ENCODE results near the gene MAP3K20.

DNA sequence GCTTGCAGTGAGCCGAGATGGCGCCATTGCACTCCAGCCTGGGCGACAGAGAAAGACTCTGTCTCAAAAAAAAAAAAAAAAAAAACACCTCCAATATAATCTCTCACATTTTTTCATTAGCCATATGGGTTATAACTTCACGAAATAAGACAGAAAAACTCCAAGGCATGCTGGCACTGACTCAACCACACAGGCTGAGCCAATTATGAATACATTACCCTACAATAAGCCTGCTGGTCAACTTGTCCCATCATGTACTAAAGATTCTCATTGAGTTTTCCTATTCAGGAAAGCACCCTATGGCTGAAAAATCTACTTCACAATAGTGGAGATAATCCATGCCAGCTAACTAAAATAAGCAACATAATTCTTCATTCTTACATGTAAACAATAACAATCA, 12.8 kb upstream of the MAP3K20 start:
- TF ChIP-seq, protein P1, sequence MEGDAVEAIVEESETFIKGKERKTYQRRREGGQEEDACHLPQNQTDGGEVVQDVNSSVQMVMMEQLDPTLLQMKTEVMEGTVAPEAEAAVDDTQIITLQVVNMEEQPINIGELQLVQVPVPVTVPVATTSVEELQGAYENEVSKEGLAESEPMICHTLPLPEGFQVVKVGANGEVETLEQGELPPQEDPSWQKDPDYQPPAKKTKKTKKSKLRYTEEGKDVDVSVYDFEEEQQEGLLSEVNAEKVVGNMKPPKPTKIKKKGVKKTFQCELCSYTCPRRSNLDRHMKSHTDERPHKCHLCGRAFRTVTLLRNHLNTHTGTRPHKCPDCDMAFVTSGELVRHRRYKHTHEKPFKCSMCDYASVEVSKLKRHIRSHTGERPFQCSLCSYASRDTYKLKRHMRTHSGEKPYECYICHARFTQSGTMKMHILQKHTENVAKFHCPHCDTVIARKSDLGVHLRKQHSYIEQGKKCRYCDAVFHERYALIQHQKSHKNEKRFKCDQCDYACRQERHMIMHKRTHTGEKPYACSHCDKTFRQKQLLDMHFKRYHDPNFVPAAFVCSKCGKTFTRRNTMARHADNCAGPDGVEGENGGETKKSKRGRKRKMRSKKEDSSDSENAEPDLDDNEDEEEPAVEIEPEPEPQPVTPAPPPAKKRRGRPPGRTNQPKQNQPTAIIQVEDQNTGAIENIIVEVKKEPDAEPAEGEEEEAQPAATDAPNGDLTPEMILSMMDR (IDR thresholded peaks at IDR 0.05), result no peak
- TF ChIP-seq POLR2A (IDR thresholded peaks at IDR 0.05), result no peak
- no peak for TF ChIP-seq POLR2AphosphoS5 (IDR thresholded peaks at IDR 0.05)
